H1 (cell line): ENCODE measurements around the gene RAP1A.

ENCODE experiments used
- CEBPB ChIP-seq: IDR thresholded peaks from 2 replicates; pipeline ENCODE4 v1.6.1; 2012; ENCODE audit warnings: low read depth, low read length
- CHD2 ChIP-seq: IDR thresholded peaks from 2 replicates; pipeline ENCODE4 v1.6.1; 2012; ENCODE audit warnings: low read length, improper control_type of control experiment
- GTF2F1 ChIP-seq: IDR thresholded peaks from 2 replicates; pipeline ENCODE4 v1.6.1; 2012; ENCODE audit warnings: low read depth, low read length, improper control_type of control experiment, borderline replicate concordance
- RXRA ChIP-seq: IDR thresholded peaks from 2 replicates; pipeline ENCODE4 v1.6.1; 2011; ENCODE audit warnings: low read depth, mild to moderate bottlenecking, low read length, moderate library complexity; ENCODE audit not compliant: insufficient read depth
- SP4 ChIP-seq: IDR thresholded peaks from 2 replicates; pipeline ENCODE4 v1.6.1; 2012; ENCODE audit warnings: low read length, inconsistent platforms
- TF ChIP-seq, protein P1 (sequence below), 3 experiments: IDR thresholded peaks; 1 replicate in 2 of 3; 2 replicates in 1 of 3; pipeline versions ENCODE4 v1.5.1 to v1.6.1; 2011; ENCODE audit warnings: low read length in 3 of 3, mild to moderate bottlenecking in 3 of 3, inconsistent platforms in 2 of 3, low read depth in 1 of 3, moderate library complexity in 1 of 3; ENCODE audit not compliant: insufficient read depth in 1 of 3; ENCODE audit errors: control extremely low read depth in 1 of 3
- TF ChIP-seq, protein P2 (sequence below): IDR thresholded peaks from 2 replicates; pipeline ENCODE4 v1.6.1; 2012; ENCODE audit warnings: inconsistent platforms

DNA sequence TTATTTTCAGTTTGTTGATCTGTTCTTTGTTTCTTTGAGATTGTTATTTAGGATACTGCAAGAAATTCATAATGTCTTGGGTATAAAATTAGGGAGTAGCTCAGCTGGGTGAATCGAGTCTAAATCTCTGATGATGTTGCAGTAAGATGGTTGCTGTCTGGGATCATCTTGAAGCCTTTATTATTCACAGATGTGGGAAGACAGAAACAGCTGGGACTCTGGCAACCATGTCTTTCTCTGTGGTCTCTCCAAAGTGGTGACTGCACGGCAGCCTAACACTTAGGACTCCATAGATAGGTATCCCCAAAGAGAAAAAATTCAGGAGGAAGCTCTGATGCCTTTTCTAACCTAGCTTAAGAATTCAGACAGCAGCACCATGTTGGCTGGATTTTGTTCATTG lies 52.7 kb downstream of the RAP1A start:
- TF ChIP-seq, protein P1, sequence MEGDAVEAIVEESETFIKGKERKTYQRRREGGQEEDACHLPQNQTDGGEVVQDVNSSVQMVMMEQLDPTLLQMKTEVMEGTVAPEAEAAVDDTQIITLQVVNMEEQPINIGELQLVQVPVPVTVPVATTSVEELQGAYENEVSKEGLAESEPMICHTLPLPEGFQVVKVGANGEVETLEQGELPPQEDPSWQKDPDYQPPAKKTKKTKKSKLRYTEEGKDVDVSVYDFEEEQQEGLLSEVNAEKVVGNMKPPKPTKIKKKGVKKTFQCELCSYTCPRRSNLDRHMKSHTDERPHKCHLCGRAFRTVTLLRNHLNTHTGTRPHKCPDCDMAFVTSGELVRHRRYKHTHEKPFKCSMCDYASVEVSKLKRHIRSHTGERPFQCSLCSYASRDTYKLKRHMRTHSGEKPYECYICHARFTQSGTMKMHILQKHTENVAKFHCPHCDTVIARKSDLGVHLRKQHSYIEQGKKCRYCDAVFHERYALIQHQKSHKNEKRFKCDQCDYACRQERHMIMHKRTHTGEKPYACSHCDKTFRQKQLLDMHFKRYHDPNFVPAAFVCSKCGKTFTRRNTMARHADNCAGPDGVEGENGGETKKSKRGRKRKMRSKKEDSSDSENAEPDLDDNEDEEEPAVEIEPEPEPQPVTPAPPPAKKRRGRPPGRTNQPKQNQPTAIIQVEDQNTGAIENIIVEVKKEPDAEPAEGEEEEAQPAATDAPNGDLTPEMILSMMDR (IDR thresholded peaks at IDR 0.05; ENCODE audit: control extremely low read depth in 1 of 3, insufficient read depth in 1 of 3, low read depth in 1 of 3, low read length in 3 of 3) = no peak
- TF ChIP-seq CHD2 = no peak
- TF ChIP-seq CEBPB = no peak
- no peak for TF ChIP-seq RXRA
- TF ChIP-seq, protein P2, sequence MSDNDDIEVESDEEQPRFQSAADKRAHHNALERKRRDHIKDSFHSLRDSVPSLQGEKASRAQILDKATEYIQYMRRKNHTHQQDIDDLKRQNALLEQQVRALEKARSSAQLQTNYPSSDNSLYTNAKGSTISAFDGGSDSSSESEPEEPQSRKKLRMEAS = no peak
- no peak for TF ChIP-seq GTF2F1
- TF ChIP-seq SP4 = no peak
